ENCODE measurements around the gene ITSN1.
"Not testable (repeated sequence)": the region's sequence is repeated elsewhere in the genome, so short reads cannot be mapped to it uniquely, and the experiment has no call there.

GRCh38 chr21:33926248-33926647 is 283.9 kb downstream of the ITSN1 start:
- not testable (repeated sequence) for TF ChIP-seq FOXM1 (CRISPR knock-in tag; IDR thresholded peaks at IDR 0.05); ZNF639 (CRISPR knock-in tag; conservative IDR thresholded peaks at IDR 0.05); ZNF790 (CRISPR knock-in tag; IDR thresholded peaks at IDR 0.05; ENCODE audit: borderline replicate concordance); POLR2A (IDR thresholded peaks at IDR 0.05; ENCODE audit: insufficient read depth in 1 of 2, low read depth in 2 of 2, low read length in 2 of 2); RAD21 (CRISPR knock-in tag; IDR thresholded peaks at IDR 0.05); JUNB (CRISPR knock-in tag; IDR thresholded peaks at IDR 0.05; ENCODE audit: borderline replicate concordance); THAP8 (CRISPR knock-in tag; IDR thresholded peaks at IDR 0.05; ENCODE audit: borderline replicate concordance); CBX1 (IDR thresholded peaks at IDR 0.05; ENCODE audit: low read depth)
- TF ChIP-seq, protein P1, sequence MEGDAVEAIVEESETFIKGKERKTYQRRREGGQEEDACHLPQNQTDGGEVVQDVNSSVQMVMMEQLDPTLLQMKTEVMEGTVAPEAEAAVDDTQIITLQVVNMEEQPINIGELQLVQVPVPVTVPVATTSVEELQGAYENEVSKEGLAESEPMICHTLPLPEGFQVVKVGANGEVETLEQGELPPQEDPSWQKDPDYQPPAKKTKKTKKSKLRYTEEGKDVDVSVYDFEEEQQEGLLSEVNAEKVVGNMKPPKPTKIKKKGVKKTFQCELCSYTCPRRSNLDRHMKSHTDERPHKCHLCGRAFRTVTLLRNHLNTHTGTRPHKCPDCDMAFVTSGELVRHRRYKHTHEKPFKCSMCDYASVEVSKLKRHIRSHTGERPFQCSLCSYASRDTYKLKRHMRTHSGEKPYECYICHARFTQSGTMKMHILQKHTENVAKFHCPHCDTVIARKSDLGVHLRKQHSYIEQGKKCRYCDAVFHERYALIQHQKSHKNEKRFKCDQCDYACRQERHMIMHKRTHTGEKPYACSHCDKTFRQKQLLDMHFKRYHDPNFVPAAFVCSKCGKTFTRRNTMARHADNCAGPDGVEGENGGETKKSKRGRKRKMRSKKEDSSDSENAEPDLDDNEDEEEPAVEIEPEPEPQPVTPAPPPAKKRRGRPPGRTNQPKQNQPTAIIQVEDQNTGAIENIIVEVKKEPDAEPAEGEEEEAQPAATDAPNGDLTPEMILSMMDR (CRISPR knock-in tag; IDR thresholded peaks at IDR 0.05), result not testable (repeated sequence)
- TF ChIP-seq, protein P2, sequence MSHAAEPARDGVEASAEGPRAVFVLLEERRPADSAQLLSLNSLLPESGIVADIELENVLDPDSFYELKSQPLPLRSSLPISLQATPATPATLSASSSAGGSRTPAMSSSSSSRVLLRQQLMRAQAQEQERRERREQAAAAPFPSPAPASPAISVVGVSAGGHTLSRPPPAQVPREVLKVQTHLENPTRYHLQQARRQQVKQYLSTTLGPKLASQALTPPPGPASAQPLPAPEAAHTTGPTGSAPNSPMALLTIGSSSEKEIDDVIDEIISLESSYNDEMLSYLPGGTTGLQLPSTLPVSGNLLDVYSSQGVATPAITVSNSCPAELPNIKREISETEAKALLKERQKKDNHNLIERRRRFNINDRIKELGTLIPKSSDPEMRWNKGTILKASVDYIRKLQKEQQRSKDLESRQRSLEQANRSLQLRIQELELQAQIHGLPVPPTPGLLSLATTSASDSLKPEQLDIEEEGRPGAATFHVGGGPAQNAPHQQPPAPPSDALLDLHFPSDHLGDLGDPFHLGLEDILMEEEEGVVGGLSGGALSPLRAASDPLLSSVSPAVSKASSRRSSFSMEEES (CRISPR knock-in tag; IDR thresholded peaks at IDR 0.05), result not testable (repeated sequence)
- TF ChIP-seq, protein P3, sequence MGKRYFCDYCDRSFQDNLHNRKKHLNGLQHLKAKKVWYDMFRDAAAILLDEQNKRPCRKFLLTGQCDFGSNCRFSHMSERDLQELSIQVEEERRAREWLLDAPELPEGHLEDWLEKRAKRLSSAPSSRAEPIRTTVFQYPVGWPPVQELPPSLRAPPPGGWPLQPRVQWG (CRISPR knock-in tag; IDR thresholded peaks at IDR 0.05; ENCODE audit: borderline replicate concordance, low read depth), result not testable (repeated sequence)
